K562 (cell line): ENCODE results near the gene SLC6A13.

Experiments
- CTCF ChIP-seq, 3 experiments: IDR thresholded peaks in 2 of 3; conservative IDR thresholded peaks in 1 of 3; 2 replicates each; pipeline ENCODE4 v1.5.1; 2011 to 2012; ENCODE audit warnings: low read length in 3 of 3, mild to moderate bottlenecking in 3 of 3, control low read depth in 2 of 3, improper control_type of control experiment in 1 of 3, inconsistent platforms in 1 of 3, low read depth in 1 of 3, mixed read lengths in 1 of 3, moderate library complexity in 1 of 3; ENCODE audit not compliant: insufficient read depth in 2 of 3
- DIDO1 ChIP-seq: fragments of 450-650 bp; IDR thresholded peaks from 2 replicates; pipeline ENCODE4 v1.6.1; 2016; ENCODE audit warnings: low read depth, missing biosample characterization, missing genetic modification characterization
- DPF2 ChIP-seq: fragments of 450-650 bp; IDR thresholded peaks from 2 replicates; pipeline ENCODE4 v1.6.1; 2016
- HNRNPK ChIP-seq: fragments of 200-400 bp; formaldehyde crosslinking; IDR thresholded peaks from one replicate; pipeline ENCODE4 v1.6.1; 2018; ENCODE audit warnings: mild to moderate bottlenecking, low read depth, low read length; ENCODE audit not compliant: poor library complexity, severe bottlenecking
- NFYB ChIP-seq: IDR thresholded peaks from 2 replicates; pipeline ENCODE4 v1.6.1; 2011; ENCODE audit warnings: mild to moderate bottlenecking, moderate library complexity; ENCODE audit not compliant: insufficient read length; ENCODE audit errors: extremely low read depth
- POLR2AphosphoS5 ChIP-seq: IDR thresholded peaks from 2 replicates; pipeline ENCODE4 v1.6.1; 2011; ENCODE audit warnings: mild to moderate bottlenecking, low read depth, low read length, moderate library complexity; ENCODE audit not compliant: control insufficient read depth, insufficient read depth
- TCF7L2 ChIP-seq: fragments of 150-350 bp; IDR thresholded peaks from 2 replicates; pipeline ENCODE4 v1.6.1; 2016; ENCODE audit warnings: low read depth, mild to moderate bottlenecking, low read length, moderate library complexity
- ZNF586 ChIP-seq: fragments of 450-650 bp; formaldehyde crosslinking; conservative IDR thresholded peaks from 2 replicates; pipeline ENCODE4 v1.4.0; 2020; ENCODE audit warnings: mild to moderate bottlenecking, moderate library complexity
- TF ChIP-seq, protein P1 (sequence below): fragments of 250-450 bp; sonication (Bioruptor Pico); IDR thresholded peaks from 2 replicates; pipeline ENCODE4 v1.4.0; 2020; ENCODE audit warnings: borderline replicate concordance

DNA sequence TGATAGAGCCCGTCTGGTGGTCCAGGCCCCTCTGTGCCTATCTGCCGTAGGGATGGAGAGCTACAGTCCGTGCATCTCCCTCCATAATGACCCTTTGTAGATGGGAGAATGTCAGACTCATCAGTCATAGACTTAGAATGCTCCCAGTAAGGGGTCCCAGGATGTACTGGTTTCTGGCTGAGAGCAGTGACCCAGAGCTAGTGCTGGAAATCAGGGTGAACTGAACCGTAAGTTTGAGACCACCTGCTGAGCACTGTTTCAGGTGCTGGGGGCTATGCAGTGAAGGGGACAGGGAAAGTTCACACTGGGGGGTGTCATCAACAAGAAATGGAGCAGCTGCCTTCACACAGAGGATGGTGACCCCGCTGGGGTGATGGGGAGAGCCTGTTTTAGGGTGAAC, 82.8 kb downstream of the SLC6A13 start:
- TF ChIP-seq CTCF (IDR thresholded peaks at IDR 0.05 in 2 of 3, conservative IDR thresholded peaks at IDR 0.05 in 1 of 3; ENCODE audit: insufficient read depth in 2 of 3, low read depth in 1 of 3, low read length in 3 of 3) (no peak), TCF7L2 (no peak), HNRNPK (no peak), ZNF586 (CRISPR knock-in tag) (no peak), DIDO1 (tag) (no peak), NFYB (no peak), POLR2AphosphoS5 (no peak), DPF2 (no peak)
- TF ChIP-seq, protein P1, sequence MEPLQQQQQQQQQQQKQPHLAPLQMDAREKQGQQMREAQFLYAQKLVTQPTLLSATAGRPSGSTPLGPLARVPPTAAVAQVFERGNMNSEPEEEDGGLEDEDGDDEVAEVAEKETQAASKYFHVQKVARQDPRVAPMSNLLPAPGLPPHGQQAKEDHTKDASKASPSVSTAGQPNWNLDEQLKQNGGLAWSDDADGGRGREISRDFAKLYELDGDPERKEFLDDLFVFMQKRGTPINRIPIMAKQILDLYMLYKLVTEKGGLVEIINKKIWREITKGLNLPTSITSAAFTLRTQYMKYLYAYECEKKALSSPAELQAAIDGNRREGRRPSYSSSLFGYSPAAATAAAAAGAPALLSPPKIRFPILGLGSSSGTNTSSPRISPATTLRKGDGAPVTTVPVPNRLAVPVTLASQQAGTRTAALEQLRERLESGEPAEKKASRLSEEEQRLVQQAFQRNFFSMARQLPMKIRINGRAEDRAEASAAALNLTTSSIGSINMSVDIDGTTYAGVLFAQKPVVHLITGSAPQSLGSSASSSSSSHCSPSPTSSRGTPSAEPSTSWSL (CRISPR knock-in tag): no peak
